GM18508 (cell line): ENCODE results near the gene CCR5.
"Not testable (repeated sequence)": the region's sequence is repeated elsewhere in the genome, so short reads cannot be mapped to it uniquely, and the experiment has no call there.

Source experiments
- ATAC-seq: cut with Tn5 transposase; IDR thresholded peaks from one replicate; pipeline ENCODE4 v1.9.1; 2021; ENCODE audit warnings: moderate number of reproducible peaks; ENCODE audit not compliant: insufficient read depth, unreplicated experiment

The CCR5 gene

DNA sequence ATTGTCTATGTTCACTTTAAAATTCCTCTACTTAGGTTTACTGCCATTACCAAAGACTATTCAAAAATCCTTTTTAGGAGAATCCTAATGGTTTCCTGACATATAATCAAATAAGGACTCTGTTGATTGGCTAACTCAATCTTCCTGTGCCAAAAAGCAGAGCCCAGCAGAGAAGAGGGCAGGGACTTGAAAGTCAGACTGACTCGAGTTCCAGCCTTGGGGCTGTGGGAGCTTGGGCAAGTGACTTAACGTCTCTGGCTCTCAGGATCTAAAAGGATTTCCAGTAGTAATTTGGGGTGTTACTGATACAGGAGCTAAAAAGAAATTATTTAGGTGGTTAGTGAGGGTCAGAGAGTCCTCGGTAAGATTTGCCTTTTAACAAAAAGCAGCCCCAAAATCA lies 10.9 kb downstream of the CCR5 start:
- ATAC-seq, result no peak

DNA sequence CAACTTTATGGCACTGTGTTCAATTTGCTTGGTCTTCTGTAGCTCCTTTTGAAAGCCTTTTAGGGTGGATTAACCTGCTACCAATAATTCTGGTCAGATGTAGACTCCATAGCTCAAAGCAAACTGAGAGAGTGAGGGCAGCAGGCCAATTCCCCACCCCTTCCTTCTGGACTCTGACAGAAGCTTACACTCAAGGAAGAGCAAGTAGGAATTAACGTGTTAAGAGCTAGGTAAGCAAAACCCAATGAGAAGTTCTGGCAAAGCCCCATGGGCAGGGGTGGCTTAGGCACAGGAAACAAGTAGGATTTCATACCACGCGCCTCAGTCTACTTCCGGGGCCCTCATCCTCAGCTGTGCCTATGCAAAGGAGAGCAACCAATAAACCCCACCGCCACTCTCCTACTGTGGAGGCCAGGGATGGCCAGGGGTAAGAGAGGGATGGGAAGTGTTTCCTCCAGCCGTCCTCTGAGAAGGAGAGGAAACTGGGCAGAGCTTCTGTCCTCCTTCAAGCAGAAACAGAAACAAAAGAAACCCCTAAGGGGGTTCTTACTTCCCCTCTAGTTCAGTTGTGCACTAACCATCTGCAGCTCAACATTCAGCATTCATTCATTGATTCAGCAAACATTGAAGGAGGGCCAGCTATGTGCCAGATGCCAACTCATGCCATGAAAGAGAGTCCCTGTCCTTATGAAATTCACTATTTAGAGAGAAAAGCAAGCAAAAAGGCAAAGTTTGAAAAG lies 12.6 kb downstream of the CCR5 start:
- ATAC-seq, result no peak

DNA sequence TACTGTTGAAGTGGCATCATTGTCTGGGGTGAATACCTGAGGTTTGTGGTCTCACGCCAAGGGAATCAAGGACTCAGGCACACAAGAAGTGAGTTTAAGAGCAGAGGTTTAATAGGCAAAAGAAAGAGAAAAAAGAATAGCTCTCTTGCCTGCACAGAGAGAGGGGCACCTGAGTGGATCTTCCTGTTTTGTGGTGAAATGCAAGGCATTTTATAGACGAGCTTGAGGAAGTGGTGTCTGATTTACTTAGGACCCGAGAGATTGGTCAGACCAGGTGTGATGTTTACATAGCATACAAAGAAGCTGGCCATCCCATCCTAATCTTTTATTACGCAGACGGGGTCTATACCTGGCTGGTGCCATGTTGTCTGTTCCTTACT lies 13.2 kb downstream of the CCR5 start:
- no peak for ATAC-seq

DNA sequence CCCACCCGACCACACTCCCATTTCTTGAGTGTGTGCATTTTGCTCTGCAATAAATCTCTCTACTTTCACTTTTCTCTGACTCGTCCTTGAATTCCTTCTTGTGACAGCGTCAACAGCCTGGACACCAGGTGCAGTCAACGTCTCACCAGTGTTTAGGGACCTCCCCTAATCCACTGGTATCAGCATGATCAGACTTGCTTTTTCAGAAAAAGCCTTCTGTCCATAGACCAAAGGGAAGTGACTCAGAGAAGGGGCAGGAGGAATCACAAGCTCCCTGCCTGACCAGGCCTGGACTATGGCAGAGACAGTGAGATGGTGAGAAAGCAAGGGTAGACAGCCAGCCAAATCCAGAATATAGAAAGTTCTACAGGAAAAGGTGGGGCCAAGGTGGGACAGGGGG lies 15.5 kb downstream of the CCR5 start:
- no peak for ATAC-seq

DNA sequence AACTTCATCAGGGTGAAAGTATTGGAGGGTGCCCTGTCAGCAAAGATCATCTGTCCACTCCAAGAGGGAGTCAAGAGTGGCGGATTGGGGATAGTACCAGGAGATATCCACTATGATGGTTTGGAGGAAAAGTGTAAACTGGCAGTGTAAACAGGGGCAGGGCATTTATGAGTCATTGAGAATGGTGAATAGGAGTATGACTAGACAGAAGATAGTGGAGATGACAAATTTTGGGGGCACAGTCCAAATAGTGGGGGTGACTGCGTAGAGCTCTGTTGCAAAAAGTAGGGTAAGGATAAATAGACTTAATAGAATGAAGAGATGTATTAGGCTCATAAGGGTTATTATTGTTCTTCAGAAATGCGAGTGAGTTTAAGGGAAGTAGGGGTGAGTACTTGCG lies 18.1 kb downstream of the CCR5 start:
- ATAC-seq, result not testable (repeated sequence)

DNA sequence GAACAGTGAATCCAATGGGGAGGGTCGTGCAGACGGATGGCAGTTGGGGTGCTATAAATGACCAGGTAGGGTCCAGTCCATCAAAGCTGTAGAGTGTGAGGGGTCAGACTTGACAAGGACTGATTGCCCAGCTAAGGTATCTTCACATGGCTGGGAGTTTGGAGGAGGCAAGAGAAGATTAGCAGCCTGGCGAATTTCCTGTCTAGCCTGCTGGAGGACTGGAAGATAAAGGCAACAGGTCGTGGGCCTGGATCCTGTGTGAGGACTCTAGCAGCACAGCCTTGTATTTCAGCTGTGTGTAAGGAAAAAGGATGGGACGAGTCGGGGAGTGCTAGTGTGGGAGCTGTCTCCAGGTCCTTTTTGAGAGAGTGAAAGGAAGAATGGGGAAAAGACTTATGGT lies 18.6 kb downstream of the CCR5 start:
- no peak for ATAC-seq

DNA sequence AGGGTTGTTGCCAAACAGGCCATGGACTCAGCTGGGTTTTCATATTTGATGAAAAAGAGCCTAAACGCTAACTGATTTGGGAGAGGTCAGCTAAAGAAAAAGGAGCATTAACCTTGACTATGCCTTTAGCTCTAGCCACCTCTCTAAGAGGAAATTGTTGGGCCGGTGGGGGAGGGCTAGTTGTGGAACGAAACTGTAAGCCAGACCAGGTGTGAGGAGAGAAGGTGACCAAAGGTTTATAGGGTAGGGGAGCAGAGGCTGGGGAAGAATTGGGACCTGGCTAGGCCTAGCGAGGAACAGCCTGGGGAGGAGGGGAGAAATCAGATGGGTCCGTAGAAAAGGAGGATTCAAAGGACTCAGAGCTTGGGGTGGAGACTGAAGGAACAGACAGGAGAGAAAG lies 20.8 kb downstream of the CCR5 start:
- not testable (repeated sequence) for ATAC-seq

DNA sequence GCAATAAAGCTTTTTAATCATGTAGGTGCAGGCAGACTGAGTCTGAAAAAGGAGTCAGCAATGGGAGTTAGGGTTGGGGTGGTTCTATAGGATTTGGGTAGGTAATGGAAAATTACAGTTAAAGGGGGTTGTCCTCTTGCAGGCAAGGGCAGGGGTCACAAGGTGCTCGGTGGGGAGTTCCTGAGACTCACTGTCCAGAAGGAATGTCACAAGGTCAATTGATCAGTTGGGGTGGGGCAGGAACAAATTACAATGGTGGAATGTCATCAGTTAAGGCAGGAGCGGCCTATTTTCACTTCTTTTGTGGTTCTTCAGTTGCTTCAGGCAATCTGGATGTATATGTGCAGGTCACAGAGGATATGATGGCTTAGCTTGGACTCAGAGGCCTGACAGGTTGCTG lies 22.3 kb downstream of the CCR5 start:
- no peak for ATAC-seq

DNA sequence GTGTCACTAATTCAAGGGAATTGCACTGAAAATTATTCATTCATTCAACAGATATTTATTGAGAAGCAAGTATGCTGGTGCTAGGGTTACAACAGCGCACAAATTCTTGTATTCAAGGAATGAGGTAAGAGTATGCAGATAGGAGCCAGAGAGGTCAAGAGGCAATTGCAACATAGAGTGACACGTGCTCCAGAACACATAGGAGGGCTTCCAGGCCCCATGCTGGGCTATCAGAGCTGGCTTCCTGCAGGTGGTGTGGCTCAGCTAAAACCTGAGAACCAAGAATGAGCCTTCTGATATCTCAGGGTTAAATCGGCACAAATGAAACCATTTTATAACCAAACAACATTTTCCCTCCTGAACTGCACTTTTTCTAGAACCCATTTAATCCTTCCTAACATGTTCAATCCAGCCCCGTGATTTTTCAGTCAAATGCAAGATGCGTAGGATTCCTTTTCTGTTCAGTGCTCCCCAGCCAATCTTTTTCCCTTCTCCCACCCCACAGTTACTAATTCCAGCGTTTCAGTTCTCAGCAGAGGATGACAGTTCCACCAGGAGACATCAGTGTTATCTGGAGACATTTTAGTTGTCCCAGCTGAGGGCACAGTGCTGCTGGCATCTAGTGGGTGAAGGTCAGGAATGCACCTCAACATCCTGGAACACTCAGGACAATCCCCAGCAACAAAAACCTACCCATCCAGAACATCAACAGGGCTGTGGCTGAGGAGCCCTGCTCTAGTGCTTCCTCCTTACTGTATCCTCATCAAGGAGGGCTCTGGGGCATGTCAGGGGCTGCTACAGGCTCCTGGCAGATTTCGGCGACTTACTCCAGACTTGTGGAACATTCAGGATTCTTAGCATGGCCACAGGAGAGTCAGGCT lies 23.0 kb downstream of the CCR5 start:
- ATAC-seq, result no peak

DNA sequence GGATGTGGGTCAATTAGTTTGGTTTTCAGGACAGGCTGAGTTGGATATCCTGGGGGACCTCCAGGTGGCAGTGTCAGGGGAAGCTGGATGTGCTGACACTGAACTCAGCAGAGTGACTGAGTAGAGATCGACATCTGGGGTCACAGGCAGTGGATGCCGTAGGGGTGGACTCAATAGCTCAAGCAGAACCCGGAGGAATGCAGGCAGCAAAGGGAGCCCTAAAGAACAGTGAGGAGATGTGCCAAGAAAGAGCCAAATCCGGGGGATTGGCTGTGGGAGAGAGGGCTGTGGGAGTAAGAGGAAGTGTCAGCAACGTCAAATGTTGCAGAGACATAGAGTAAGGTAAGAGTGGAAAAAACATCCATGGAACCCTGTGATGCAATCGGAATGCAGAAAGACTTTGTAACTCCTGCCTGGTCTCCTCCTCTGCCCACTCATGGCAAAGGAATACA lies 24.5 kb downstream of the CCR5 start:
- no peak for ATAC-seq

DNA sequence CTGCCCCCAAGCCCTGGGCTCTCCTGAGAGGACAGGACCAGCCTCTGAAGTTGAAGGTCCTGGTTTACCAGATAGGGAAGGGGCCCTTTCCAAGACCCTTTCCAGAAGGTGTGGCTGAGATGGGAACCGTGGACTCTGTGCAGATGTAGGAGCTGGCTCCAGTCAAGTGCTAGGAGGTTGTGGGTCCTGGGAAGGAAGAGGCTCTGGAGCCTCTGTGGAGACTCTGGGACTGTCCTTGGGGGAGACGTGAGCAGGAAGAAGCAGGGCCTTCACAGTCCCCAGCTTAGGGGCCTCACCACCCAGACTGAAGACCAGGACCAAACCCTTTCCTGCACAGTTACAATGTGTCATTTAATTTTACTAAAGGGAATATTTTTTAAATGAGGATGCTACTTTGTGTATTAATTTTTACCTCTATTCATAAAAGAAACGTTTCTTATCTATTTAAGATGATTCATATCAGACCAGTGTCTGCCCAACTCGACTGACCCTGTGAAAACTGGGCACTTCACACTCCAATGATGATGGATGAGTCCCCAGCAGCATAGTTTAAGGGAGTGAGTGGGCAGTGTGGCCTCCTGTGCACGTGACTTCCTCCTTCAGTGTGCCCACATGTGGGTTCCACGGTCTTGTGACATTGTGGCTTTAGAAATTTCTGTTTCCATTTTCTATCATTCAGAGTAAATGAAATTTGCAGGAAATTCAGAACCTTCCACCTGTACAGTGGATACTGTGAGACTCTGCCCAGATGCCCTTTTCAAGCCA lies 25.2 kb downstream of the CCR5 start:
- no peak for ATAC-seq

DNA sequence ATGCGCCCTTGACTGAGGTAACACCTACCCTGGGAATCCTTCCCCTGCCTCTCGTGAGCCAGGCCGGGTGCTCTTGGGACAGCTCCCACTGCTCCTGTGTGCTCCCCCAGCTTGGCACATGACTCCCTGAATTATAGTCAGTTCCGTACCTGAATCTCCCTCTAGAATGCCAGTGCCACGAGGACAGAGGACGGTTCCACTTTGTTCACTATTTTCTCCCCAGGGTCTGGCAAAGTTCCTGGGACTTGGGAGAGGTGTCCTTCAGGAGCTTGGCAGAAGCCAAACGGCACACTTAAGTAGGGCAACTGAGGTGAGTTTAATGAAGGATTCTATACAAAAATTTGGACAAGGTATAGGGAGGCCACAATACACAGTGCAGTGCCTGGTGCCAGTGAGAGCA lies 26.4 kb downstream of the CCR5 start:
- ATAC-seq, result no peak

DNA sequence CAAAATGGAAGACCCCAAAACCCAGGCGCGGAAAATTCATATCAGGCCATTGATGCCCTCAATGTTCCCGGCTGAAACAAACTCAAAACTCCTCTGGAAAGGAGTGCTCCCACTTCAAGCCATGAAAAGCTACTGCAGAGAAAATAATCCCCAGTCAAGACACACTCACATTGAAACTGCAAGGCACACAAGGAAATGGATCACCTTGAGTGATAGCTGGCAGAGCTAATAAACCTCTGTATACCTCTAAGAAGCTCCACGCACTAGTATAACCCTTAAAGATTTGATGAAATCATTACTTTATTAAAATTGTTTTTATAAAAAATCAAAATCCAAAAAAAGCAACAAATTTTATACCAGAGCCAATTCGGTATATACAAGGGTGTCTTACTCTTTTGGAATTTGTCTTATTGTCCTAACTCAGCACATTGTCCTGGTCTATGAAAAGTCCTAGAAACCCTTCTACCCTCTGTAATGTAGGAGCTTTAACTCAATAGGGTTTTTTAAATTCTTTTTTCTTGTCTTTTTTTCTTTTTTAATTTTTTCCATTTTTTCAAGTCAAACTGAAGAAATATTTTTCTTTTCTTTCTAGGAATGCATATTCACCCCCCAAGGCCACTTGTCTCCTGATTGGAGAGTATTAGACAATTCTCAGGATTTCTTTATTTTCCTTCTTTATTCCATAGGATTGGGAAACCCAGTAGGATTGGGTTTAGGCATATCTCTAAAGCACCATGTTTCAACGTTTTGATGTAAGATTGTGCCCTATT lies 27.6 kb downstream of the CCR5 start:
- no peak for ATAC-seq

DNA sequence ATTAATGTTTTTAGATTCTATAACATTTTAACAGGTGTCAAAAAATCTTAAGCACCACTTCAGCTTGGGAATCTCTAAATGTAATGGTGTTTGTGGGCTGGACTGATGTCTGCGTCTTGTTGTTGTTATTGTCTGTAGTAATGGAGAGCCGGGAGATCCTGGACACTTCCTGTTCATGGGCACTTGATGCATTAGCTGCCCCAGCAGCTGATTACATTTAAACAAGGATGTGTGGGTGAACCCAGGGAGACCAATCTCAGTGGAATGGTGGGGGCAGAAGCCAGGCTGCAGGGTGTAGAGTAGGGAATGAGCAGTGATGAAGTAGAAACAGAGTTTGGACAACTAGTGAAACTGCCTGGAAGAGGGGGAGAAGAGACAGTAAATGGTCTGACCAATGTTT lies 28.4 kb downstream of the CCR5 start:
- ATAC-seq, result no peak

DNA sequence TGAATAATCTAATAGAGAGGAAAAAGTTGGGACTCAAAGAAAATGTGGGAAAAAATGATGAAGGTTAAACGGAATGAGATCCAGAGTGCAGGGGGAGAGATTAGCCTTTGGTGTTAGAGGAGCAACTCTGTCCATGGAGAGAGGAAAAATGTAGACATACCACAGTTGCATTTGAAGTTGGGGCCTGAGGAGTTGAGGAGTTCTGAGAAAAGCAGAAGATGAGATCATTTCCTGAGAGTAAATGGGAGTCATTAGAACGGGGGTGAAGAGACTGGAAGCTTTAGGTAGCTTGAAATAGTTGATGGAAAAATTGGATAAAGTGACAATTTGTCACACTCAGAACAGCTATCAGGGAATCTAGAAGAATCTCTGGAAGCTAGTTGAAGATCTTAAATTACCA lies 28.8 kb downstream of the CCR5 start:
- no peak for ATAC-seq

DNA sequence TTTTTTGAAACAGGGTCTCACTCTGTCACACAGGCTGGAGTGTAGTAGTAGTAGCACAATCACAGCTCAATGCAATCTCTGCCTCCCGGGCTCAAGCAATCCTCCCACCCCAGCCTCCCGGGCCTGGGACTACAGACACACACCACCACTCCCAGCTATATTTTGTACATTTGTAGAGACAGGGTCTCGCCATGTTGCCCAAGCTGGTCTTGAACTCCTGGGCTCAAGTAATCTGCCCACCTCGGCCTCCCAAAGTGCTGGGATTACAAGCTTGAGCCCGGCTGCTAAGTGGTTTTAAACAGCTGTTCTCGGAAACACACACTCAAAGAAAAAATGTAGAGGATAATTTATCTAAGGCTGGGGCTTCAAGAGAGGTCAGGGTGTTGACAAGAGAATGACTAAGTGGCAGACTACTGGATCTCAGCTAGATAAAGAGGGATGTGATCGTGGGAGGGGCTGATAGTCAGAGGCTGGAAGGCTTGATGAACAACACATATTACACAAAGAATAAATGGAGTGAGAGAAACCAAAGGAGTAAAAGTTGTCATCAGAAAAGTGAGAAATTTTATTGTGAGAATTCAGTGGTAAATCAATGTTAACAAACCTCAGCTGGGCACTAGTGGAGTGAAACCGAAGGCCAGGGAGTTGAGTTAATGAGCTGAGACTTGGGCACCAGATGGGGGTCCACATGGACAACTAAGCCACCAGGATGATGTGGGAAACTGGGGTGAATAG lies 29.4 kb downstream of the CCR5 start:
- no peak for ATAC-seq

DNA sequence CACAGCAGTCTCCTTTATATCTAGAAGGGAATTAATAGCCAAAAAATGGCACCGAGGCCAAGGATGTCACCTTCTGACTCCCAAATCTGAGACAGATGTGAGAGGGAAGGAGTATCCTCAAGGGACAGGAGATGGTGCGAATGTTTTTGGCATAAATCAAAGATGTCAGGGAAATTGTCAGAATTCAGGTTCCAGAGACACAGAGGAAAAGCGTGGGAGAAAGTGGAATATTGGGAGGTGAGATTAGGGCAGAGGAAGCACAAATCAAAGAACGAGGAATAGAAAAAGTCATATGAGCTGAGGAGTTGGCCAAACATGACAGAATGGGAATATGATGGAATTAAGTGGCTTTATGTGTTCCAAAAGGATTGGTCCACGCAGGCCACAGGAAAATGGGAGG lies 30.1 kb downstream of the CCR5 start:
- ATAC-seq, result no peak

DNA sequence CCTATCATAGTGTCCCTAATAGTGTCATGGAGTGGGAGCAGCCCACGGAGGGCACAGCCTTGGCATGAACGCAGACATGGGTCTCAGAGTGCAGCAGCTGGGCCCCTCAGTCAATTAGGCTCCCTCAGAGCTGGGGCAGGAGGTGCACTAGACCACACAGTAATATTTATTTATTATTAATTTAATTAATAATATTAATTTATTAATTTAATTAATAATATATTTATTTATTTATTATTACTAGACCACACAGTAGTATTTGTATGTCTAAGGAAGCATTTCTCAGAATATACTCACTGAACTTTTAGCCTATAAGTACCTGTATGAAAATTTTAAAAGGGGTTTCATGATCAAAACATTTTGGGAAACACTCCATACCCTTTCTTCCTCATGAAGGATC lies 30.8 kb downstream of the CCR5 start:
- no peak for ATAC-seq

DNA sequence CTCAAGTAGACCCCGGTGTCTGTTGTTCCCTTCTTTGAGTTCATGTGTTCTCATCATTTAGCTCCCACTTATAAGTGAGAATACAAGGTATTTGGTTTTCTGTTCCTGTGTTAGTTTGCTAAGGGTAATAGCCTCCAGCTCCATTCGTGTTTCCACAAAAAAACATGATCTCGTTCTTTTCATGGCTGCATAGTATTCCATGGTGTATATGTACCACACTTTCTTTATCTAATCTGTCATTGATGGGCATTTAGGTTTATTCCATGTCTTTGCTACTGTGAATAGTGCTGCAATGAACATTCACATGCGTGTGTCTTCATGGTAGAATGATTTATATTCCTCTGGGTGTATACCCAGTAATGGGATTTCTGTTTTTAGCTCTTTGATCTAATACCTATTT lies 32.2 kb downstream of the CCR5 start:
- not testable (repeated sequence) for ATAC-seq
